OCI-LY7 (cell line): ENCODE measurements around the gene NR2E1. TPM values are rescaled to one million over a fixed set of nuclear protein-coding genes. Genes with fewer than 3 reads are reported as not detected.

Experiments used
- BruUV-seq: library from RNA; stranded (reverse); fragments of 400-500 nt; replicated peaks from 2 replicates; lab custom pipeline; 2021; lab: Mats Ljungman, UMichigan
- CTCF ChIA-PET: fragments of 300-600 bp; sonication (Branson Sonifier 250); formaldehyde crosslinking; loops from one replicate; lab custom pipeline; 2022; ENCODE audit warnings: antibody characterized with exemption; ENCODE audit not compliant: unreplicated experiment; lab: Charles Lee
- POLR2A ChIA-PET: fragments of 300-600 bp; sonication (Branson Sonifier 250); formaldehyde crosslinking; loops from one replicate; lab custom pipeline; 2022; ENCODE audit warnings: antibody characterized with exemption; lab: Charles Lee
- DNase-seq: peaks from one replicate; pipeline ENCODE4 v3.0.0-alpha.2; 2015; ENCODE audit warnings: low spot score
- H2AFZ ChIP-seq: fragments of 200-600 bp; sonication (generic), shearing (Covaris generic); 2 replicates; pipeline ENCODE4 v1.6.1; 2014; ENCODE audit warnings: mild to moderate bottlenecking, antibody characterized with exemption, low read length, moderate library complexity
- H3K27ac ChIP-seq: fragments of 200-600 bp; sonication (generic); 2 replicates; pipeline ENCODE4 v1.5.1; 2014; ENCODE audit warnings: mixed run types, low read depth, mild to moderate bottlenecking, moderate library complexity, low read length, inconsistent platforms; ENCODE audit not compliant: poor library complexity, severe bottlenecking
- H3K36me3 ChIP-seq: fragments of 200-600 bp; sonication (generic); 2 replicates; pipeline ENCODE4 v1.6.1; 2014; ENCODE audit warnings: mild to moderate bottlenecking, antibody characterized with exemption, low read length, moderate library complexity, mixed read lengths; ENCODE audit not compliant: insufficient read depth
- H3K4me1 ChIP-seq: fragments of 200-600 bp; sonication (generic); 2 replicates; pipeline ENCODE4 v1.5.1; 2014; ENCODE audit warnings: mild to moderate bottlenecking, low read length; ENCODE audit not compliant: insufficient read depth, poor library complexity, severe bottlenecking
- H3K4me2 ChIP-seq: fragments of 200-600 bp; sonication (generic); 2 replicates; pipeline ENCODE4 v1.6.1; 2014; ENCODE audit warnings: mild to moderate bottlenecking, low read length
- H3K4me3 ChIP-seq: fragments of 200-600 bp; sonication (generic); 2 replicates; pipeline ENCODE4 v1.5.1; 2014; ENCODE audit warnings: mild to moderate bottlenecking, low read depth, low read length; ENCODE audit not compliant: poor library complexity, severe bottlenecking
- H3K79me2 ChIP-seq: fragments of 200-600 bp; sonication (generic); 2 replicates; pipeline ENCODE4 v1.6.1; 2016; ENCODE audit warnings: low read depth, mild to moderate bottlenecking, low read length, moderate library complexity, mixed read lengths; ENCODE audit not compliant: insufficient read depth
- H3K9me2 ChIP-seq: fragments of 200-600 bp; sonication (generic); 2 replicates; pipeline ENCODE4 v1.6.1; 2016; ENCODE audit warnings: mild to moderate bottlenecking, low read length, mixed read lengths; ENCODE audit not compliant: insufficient read depth
- H3K9me3 ChIP-seq: fragments of 200-600 bp; sonication (generic); 2 replicates; pipeline ENCODE4 v1.6.1; 2014; ENCODE audit warnings: mild to moderate bottlenecking, mixed run types, low read length, mixed read lengths
- H4K20me1 ChIP-seq: fragments of 200-600 bp; sonication (generic); 2 replicates; pipeline ENCODE4 v1.6.1; 2014; ENCODE audit warnings: mild to moderate bottlenecking, antibody characterized with exemption, low read length, moderate library complexity, mixed read lengths; ENCODE audit not compliant: insufficient read depth
- CTCF ChIP-seq: fragments of 200-600 bp; sonication (generic); conservative IDR thresholded peaks from 2 replicates; pipeline ENCODE4 v1.5.1; 2014; ENCODE audit warnings: mild to moderate bottlenecking, antibody characterized with exemption, low read length, moderate library complexity, mixed read lengths
- EZH2phosphoT487 ChIP-seq: fragments of 200-600 bp; sonication (generic); IDR thresholded peaks from 2 replicates; pipeline ENCODE4 v1.6.1; 2018; ENCODE audit warnings: low read depth, borderline replicate concordance, mild to moderate bottlenecking, mixed run types, antibody characterized with exemption, low read length, moderate library complexity, mixed read lengths
- intact Hi-C: fragments of 100-400 bp; cut with micrococcal nuclease; formaldehyde crosslinking; loops from one replicate; pipeline ENCODE4 v1.10.0; 2022; ENCODE audit not compliant: unreplicated experiment
- total RNA-seq, 2 experiments: library from RNA; depleted of rRNA in 1 of 2; stranded (reverse); fragments of >200 nt in 1 of 2; shearing (Covaris generic) in 1 of 2; gene quantifications; 2 replicates each; pipeline ENCODE4 v1.2.3, GENCODE V29; 2014 to 2022

NR2E1 gene
- total RNA-seq, 2 experiments from 2014 or later = not detected

DNA sequence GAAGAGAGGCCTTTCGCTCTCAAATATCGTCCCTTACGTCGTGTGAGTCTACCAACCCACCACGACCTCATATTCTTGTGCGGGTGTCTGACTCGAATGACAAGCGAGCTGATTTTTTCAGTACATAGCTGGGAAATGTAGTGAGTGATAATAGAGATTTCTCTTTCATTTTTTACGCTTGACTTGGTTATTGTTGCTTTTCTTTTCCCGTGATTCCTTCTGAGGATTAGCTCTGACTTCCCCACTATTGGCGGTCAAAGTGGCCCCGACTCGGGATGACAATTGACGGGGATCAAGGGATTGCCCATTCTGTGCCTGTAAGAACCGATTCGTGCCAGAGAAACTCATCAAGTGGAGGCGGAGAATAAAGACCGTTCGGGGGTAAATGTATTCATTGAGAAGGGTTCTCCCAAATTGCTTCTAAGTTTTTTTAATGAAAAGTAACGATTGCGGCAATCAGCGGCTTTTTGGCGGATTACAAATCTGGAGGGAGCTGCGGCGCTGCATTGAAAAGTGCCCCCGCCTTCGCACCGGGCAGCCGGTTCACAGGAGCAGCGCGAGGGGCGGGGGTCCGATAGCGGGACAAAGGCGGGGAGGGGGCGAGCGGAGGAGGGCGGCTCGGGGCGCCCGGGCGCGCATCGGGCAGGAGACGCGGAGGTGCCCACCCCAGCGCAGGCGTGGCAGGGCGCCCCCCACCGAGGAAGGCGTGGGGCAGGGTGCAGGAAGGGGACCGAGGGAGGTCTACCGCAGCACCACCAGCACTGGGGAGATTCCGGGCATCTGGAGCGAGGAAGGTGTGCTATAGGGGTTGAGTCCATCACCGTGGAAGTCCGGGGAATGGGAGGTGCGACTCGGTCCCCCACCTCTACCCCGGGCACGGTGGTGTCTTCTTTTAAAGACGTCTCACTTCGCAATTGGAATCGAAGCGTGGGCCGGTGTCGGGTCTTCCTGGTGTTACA, 46.7 kb upstream of the NR2E1 start:
- H4K20me1 ChIP-seq = no peaks in the 10 kb centered on the region
- TF ChIP-seq CTCF (no peak), EZH2phosphoT487 (0 out of 2 replicates have a peak, but pooled peaks have one; percentile 82)
- H3K79me2 ChIP-seq = no peaks in the 10 kb centered on the region
- no TSS peak for BruUV-seq
- peak overlapping the region; percentile 14; the same call in 1 of the 2 replicates for H3K4me2 ChIP-seq
- no peak for DNase-seq
- ChIA-PET POLR2A (no interaction called here), CTCF (no interaction called here)
- H3K27ac ChIP-seq = no peak overlapping the region
- no peaks in the 10 kb centered on the region for H3K9me3 ChIP-seq
- H2AFZ ChIP-seq = no peak overlapping the region
- peaks cover 5% of the 10 kb centered on the region for H3K4me1 ChIP-seq
- H3K36me3 ChIP-seq = no peaks in the 10 kb centered on the region
- H3K4me3 ChIP-seq = no peak overlapping the region
- intact Hi-C loops = no loop called here
- H3K9me2 ChIP-seq = no peaks in the 10 kb centered on the region

DNA sequence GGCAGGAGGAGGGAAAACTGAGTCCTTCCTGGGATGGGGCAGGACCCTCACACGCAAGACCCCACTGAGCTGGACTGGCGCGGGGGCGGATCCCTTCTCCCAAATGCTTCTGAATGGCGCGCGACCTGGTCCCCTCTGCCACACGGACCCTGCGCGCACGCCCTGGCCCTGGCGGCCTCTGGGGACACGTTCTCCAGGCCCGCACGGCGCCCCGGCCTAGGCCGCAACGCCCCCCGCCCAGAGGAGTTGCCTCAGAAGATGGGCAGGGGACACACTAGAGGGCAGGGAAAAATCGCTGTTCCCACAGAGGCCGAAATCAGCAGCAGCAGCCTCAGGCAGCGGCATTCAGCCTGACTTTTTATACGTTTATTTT, 46.1 kb upstream of the NR2E1 start:
- H3K27ac ChIP-seq = no peak overlapping the region
- TF ChIP-seq EZH2phosphoT487 = no peak
- TF ChIP-seq CTCF = no peak
- DNase-seq = no peak
- no peaks in the 10 kb centered on the region for H3K9me3 ChIP-seq
- H3K4me2 ChIP-seq = no peak overlapping the region
- POLR2A ChIA-PET = no interaction called here
- no peak overlapping the region for H3K4me3 ChIP-seq
- no peaks in the 10 kb centered on the region for H3K79me2 ChIP-seq
- intact Hi-C loops = no loop called here
- H4K20me1 ChIP-seq = no peaks in the 10 kb centered on the region
- peaks cover 5% of the 10 kb centered on the region for H3K4me1 ChIP-seq
- no peak overlapping the region for H2AFZ ChIP-seq
- BruUV-seq = no TSS peak
- no peaks in the 10 kb centered on the region for H3K9me2 ChIP-seq
- CTCF ChIA-PET = no interaction called here
- no peaks in the 10 kb centered on the region for H3K36me3 ChIP-seq

DNA sequence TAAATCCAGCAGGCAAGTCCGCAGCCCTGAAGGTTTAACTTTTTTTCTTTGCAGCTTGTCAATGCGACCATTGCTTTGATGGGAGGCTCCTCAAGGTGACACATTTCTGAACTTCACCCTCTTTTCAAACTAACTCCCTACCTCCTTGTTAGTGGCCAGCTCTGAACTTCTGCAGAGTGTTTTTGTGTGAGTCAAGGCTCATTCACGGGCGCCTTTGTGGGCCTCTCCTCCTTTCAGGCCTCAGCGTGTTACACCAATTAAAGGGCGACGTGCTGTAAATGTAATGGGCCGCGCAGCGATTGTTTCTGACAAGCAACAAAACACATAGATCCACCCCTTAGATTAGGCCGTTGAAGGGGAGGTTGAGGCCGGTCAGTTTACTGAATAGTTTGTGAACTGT, 45.5 kb upstream of the NR2E1 start:
- CTCF ChIA-PET = no interaction called here
- H3K36me3 ChIP-seq = no peaks in the 10 kb centered on the region
- POLR2A ChIA-PET = interaction anchor here (0.6 to 0.7 kb wide), 2 partner anchors 10 to 625 kb away, joined by 4 read pairs; no protein-coding TSS in a partner anchor
- no peaks in the 10 kb centered on the region for H3K9me3 ChIP-seq
- H2AFZ ChIP-seq = no peak overlapping the region
- no peaks in the 10 kb centered on the region for H3K9me2 ChIP-seq
- H4K20me1 ChIP-seq = no peaks in the 10 kb centered on the region
- TF ChIP-seq EZH2phosphoT487 (no peak), CTCF (no peak)
- no TSS peak for BruUV-seq
- intact Hi-C loops = no loop called here
- H3K79me2 ChIP-seq = no peaks in the 10 kb centered on the region
- peaks cover 5% of the 10 kb centered on the region for H3K4me1 ChIP-seq
- no peak overlapping the region for H3K4me2 ChIP-seq
- no peak for DNase-seq
- H3K4me3 ChIP-seq = no peak overlapping the region
- no peak overlapping the region for H3K27ac ChIP-seq
